Effector CD8-positive, alpha-beta T cell (primary cell): Measurements from ENCODE around the gene DAZ1.
"Not testable (repeated sequence)": the region's sequence is repeated elsewhere in the genome, so short reads cannot be mapped to it uniquely, and the experiment has no call there.

Source experiments
- DNase-seq: peaks from one replicate; lab custom pipeline; 2025; lab: John Stamatoyannopoulos, UW
- total RNA-seq, 4 experiments: gene quantifications; one replicate each; lab custom pipeline; 2026; lab: John Stamatoyannopoulos, UW

Gene DAZ1, protein sequence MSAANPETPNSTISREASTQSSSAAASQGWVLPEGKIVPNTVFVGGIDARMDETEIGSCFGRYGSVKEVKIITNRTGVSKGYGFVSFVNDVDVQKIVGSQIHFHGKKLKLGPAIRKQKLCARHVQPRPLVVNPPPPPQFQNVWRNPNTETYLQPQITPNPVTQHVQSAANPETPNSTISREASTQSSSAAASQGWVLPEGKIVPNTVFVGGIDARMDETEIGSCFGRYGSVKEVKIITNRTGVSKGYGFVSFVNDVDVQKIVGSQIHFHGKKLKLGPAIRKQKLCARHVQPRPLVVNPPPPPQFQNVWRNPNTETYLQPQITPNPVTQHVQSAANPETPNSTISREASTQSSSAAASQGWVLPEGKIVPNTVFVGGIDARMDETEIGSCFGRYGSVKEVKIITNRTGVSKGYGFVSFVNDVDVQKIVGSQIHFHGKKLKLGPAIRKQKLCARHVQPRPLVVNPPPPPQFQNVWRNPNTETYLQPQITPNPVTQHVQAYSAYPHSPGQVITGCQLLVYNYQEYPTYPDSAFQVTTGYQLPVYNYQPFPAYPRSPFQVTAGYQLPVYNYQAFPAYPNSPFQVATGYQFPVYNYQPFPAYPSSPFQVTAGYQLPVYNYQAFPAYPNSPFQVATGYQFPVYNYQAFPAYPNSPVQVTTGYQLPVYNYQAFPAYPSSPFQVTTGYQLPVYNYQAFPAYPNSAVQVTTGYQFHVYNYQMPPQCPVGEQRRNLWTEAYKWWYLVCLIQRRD
- total RNA-seq, result 0 reads per million in 4 experiments

DNA sequence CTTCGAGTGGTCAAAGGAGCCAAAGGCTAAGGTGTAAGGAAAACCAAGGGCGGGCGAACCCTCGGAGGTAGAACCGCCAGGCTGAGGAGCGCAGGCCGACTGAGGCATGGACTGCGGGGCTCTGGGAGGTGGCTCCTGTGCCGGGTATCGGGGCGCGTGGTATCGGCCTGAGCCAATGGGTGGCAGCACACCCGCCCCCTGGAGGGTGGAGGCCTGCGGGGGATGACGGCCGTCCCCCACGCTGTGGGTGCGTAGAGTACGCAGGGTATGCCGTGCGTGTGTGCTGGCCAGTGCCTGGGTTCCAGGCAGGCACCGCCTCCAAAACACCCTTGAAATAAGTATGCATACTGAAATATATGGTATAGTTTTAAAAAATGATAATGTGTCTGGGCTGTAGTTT is at the start of gene DAZ1:
TSS of gene DAZ1 (minus strand) at position 101 of the 400 bp plus-strand sequence. CDS start 208 bp downstream, outside the sequence.
- not testable (repeated sequence) for DNase-seq

DNA sequence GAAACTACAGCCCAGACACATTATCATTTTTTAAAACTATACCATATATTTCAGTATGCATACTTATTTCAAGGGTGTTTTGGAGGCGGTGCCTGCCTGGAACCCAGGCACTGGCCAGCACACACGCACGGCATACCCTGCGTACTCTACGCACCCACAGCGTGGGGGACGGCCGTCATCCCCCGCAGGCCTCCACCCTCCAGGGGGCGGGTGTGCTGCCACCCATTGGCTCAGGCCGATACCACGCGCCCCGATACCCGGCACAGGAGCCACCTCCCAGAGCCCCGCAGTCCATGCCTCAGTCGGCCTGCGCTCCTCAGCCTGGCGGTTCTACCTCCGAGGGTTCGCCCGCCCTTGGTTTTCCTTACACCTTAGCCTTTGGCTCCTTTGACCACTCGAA is 20.4 kb upstream of the DAZ1 start, which contains the start of gene DAZ2:
TSS of gene DAZ2 (plus strand) at position 301 of the 400 bp plus-strand sequence. CDS start 208 bp downstream, outside the sequence.
- DNase-seq, result not testable (repeated sequence)

DNA sequence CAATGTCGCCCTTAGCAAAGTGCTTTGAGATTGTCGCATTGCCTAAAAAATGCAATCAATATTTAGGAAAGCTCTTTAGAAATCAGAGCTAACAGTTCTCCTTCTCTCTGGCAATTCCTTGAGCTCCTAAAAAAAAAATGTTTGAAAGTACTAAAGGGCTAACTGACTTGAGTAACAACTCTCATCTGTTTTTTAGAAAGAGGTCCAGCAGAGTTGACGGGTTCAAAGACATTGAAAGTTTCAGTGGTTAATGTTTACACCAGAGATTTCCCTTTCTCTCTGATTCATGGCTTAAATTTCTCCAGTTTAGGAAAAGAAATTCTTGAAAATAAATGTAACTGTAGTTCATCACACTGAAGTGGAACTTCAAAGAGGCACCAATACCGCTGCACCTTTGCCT is 11.9 kb upstream of the DAZ1 start:
- DNase-seq, result not testable (repeated sequence)

DNA sequence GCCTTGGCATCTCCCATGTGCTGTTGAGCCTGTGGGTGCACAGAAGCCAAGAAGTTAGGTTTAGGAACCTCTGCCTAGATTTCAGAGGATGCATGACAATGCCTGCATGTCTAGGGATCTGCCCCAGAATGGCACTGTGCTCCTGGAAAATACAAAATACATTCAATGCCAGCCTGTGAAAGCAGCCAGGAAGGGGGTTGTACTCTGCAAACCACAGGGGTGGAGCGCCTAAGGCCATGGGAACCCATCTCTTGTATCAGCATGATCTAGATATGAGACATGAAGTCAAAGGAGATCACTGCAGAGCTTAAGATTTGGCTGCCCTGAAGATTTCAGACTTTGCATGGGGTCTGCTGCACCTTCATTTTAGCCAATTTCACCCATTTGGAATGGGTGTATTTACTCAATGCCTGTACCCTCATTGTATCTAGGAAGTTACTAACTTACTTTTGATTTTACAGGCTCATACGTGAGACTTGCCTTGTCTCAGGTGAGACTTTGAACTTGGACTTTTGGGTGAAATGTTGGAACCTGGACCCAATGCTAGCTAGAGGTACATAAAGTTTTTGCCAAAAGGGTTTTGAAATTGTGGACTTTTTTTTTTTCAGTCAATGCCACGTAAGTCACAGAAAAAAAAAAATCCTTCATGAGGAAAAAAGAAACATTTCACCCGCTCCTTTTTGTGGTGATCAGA is 11.1 kb upstream of the DAZ1 start:
- not testable (repeated sequence) for DNase-seq

DNA sequence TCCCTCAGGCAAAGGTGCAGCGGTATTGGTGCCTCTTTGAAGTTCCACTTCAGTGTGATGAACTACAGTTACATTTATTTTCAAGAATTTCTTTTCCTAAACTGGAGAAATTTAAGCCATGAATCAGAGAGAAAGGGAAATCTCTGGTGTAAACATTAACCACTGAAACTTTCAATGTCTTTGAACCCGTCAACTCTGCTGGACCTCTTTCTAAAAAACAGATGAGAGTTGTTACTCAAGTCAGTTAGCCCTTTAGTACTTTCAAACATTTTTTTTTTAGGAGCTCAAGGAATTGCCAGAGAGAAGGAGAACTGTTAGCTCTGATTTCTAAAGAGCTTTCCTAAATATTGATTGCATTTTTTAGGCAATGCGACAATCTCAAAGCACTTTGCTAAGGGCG is 8.6 kb upstream of the DAZ1 start:
- not testable (repeated sequence) for DNase-seq
